Measurements from ENCODE around the gene TMEM63A.

Gene TMEM63A

DNA sequence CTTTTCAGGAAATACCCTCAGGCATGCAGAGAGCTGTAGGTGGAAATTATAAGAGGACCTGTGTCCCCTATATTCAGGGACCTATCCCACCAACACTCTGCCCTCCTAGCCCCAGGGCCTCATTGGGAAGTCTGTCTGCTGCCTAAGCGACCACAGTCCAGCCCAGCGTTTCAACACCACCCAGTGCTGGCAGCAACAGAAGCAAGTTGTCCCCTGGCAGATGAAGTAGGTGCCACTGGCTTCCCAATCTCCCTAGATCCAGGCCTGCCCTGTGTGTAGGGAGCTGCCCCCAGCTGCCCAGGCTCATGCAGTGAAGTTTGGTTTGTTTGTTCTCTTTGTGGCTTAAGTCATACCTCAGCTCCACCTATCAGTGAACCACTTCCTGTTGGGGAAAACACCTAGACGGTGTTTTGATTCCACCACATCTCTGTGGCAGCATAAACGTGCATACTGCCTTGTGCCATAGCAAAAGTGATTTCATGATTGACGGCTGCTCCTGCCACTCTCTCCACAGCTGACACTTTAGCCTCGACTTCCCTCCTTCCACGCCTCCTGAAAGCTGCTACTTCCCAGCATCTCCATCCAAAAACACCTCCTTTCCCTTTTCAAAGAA lies 14.9 kb upstream of the TMEM63A start:
- TF ChIP-seq GATA3 (IDR thresholded peaks at IDR 0.05; ENCODE audit: low read depth, low read length) (no peak), GATA2 (IDR thresholded peaks at IDR 0.05; ENCODE audit: low read depth, low read length) (no peak)

DNA sequence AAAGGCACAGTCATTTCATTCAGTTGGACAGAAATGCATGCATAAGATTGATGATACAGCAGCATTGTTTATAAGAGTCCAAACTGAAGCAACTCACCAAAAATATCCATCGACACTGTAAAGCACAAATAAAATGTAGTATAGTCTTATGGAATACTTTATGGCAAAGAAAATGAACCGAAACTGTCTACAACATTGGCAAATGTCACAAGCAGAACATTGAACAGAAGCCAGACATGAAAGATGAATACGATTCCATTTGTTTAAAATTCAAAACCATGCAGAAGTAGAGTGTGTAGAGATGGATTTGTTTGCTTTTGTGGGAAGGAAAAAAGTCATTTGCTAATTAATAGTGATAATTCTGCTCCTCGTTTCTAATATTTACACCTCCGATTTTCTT lies 14.3 kb upstream of the TMEM63A start:
- TF ChIP-seq GATA3 (IDR thresholded peaks at IDR 0.05; ENCODE audit: low read depth, low read length) (no peak), GATA2 (IDR thresholded peaks at IDR 0.05; ENCODE audit: low read depth, low read length) (no peak)

- no peak for TF ChIP-seq GATA3 (IDR thresholded peaks at IDR 0.05; ENCODE audit: low read depth, low read length)
- no peak for TF ChIP-seq GATA2 (IDR thresholded peaks at IDR 0.05; ENCODE audit: low read depth, low read length)
Measured at GRCh38 chr1:225892307-225892706, 10.1 kb upstream of the TMEM63A start.

DNA sequence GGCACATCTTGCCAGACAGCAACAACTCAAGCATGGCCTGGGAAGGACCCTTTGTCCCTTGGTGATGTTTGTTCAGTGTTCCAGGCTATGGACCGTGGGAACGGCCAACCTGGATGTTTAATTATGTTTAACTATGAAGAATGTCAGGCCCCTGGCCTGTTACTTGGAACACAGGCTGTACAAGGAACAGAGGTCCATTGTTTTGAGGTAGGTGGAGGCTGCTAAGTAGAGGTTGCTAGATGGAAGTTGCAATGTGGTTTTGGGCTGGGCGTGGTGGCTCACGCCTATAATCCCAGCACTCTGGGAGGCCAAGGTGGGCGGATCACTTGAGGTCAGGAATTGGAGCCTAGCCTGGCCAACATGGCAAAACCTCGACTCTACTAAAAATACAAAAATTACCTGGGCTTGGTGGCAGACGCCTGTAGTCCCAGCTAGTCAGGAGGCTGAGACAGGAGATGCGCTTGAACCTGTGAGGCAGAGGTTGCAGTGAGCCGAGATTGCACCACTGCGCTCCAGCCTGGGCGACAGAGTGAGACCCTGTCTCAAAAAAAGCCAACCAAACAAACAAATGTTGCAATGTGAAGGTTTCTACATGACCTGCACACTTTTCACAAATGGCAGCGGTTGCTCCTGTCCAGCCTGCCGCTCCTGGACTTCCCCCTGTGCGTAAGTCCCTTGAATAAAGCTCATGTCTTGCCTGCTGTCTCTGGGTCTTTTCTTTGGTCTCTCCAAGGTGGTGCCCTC lies 9.2 kb upstream of the TMEM63A start:
- TF ChIP-seq GATA2 (IDR thresholded peaks at IDR 0.05; ENCODE audit: low read depth, low read length) (no peak), GATA3 (IDR thresholded peaks at IDR 0.05; ENCODE audit: low read depth, low read length) (no peak)

GRCh38 chr1:225890346-225891228 lies 8.4 kb upstream of the TMEM63A start:
- TF ChIP-seq GATA2 (IDR thresholded peaks at IDR 0.05; ENCODE audit: low read depth, low read length) (no peak), GATA3 (IDR thresholded peaks at IDR 0.05; ENCODE audit: low read depth, low read length) (no peak)

- TF ChIP-seq GATA3 (IDR thresholded peaks at IDR 0.05; ENCODE audit: low read depth, low read length) (no peak), GATA2 (IDR thresholded peaks at IDR 0.05; ENCODE audit: low read depth, low read length) (no peak)
Measured at GRCh38 chr1:225889743-225890142, 7.6 kb upstream of the TMEM63A start.

DNA sequence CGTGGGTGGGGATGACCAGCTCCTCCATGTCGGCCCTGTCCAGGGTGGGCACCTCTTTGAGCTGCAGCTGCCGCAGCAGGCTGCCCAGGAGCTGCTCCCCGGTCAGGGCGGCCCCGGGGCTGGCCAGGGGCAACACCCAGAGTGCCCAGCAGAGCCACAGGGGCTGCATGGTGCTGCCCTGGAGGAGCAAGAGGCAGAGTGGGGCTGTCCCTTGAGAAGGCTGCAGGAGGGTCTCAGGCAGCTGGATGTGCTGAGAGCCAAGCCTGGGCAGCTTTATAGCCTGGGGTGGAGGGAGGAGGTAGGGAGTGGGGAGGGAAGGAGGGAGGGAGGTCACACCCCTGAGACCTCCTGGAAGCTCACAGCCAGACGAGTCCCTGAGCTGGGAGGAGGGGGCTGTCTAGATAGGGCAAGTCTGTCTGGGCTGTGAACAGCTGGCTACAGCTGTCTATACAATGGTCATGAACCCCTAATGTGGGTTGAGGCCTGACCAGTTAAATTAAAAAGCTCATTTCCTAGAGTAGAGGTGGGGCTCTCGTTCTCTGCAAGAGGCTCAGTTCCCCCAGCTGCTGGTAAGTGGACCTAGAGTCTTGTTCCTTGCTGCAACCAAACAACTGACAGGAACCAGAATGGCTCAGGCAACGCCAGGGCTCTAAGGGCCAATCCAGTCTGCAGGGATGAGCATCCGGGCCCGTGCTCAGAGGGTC lies 6.9 kb upstream of the TMEM63A start, which contains the start of gene LEFTY1:
TSS of gene LEFTY1 (minus strand) at position 249 of the 704 bp plus-strand sequence. CDS start at position 169, 80 bp downstream.
- no peak for TF ChIP-seq GATA3 (IDR thresholded peaks at IDR 0.05; ENCODE audit: low read depth, low read length)
- TF ChIP-seq GATA2 (IDR thresholded peaks at IDR 0.05; ENCODE audit: low read depth, low read length), result no peak

DNA sequence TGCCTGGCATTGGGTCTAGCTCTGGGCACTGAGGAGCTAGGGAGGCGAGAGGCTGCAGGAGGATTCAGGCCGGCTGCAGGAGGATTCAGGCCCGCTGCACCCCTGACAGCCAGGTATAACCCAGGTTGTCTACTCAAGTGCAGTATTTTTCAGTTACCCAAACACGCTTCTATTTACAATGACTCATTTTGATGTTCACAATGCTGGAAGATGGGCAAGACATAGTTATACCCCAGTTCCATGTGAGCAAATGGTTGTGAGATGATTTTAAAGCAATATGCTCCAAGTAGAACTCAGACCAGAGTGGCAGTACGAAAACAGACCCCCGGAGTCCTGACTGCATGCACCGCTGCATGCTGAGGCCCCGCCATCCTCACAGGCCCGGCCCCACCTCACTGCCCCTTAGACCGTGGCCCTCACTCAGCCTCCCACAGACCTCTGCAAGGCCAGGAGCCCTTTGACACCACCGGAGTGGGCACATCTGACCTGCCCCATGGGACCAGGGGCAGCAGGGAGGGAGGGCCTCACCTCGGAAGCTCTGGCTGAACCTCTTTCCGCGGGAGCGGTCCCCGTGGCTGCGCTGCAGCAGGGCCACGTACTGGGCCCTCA lies 6.2 kb upstream of the TMEM63A start:
- no peak for TF ChIP-seq GATA2 (IDR thresholded peaks at IDR 0.05; ENCODE audit: low read depth, low read length)
- TF ChIP-seq GATA3 (IDR thresholded peaks at IDR 0.05; ENCODE audit: low read depth, low read length), result no peak

DNA sequence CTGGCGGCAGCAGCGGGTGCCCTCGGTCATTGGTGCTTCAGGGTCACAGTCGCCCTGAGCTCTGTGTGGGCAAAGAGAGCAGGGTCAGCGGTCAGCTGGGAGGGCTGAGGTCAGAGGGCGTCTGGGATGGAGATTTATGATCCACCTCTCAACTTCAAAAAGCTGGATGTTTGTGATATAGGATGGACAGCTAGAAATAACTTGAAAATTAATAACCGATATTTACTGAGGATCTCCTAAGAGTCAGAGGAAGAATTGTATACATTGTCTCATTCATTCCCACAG lies 4.8 kb upstream of the TMEM63A start:
- no peak for TF ChIP-seq GATA2 (IDR thresholded peaks at IDR 0.05; ENCODE audit: low read depth, low read length)
- TF ChIP-seq GATA3 (IDR thresholded peaks at IDR 0.05; ENCODE audit: low read depth, low read length), result no peak

- TF ChIP-seq GATA3 (IDR thresholded peaks at IDR 0.05; ENCODE audit: low read depth, low read length) (no peak), GATA2 (IDR thresholded peaks at IDR 0.05; ENCODE audit: low read depth, low read length) (no peak)
Measured at GRCh38 chr1:225886159-225887029, 4.2 kb upstream of the TMEM63A start.

- no peak for TF ChIP-seq GATA3 (IDR thresholded peaks at IDR 0.05; ENCODE audit: low read depth, low read length)
- no peak for TF ChIP-seq GATA2 (IDR thresholded peaks at IDR 0.05; ENCODE audit: low read depth, low read length)
Measured at GRCh38 chr1:225885336-225885735, 3.2 kb upstream of the TMEM63A start.

DNA sequence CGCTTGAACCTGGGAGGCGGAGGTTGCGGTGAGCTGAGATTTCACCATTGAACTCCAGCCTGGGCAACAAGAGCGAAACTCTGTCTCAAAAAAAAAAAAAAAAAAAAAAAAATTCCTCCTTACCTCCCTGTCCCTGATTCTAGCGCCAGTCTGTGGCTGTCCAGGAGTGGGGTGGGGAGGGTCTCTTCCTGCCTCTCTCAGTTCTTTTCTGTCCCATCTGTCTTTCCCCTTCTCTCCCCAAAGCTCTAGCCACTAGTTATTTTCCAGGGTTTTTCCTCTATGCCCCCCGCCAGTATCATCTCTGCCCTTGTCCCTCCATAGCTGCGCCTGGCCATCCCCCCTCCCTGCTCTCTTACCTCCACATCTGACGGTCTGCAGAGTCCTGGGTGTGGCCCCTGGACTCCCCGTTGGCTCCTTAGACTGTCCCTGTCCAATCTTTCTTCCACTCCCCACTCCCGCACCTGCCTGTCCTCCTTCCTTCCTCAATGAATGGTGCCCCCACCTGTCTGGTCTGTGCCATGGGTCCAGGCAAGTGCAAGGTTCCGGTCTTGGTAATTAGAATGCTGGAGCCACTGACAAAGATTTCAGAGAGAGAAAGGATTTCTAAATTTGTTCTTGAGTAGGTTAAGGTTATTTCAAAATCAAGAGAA lies 1.6 kb upstream of the TMEM63A start:
- no peak for TF ChIP-seq GATA3 (IDR thresholded peaks at IDR 0.05; ENCODE audit: low read depth, low read length)
- TF ChIP-seq GATA2 (IDR thresholded peaks at IDR 0.05; ENCODE audit: low read depth, low read length), result no peak
